Peyer's patch (tissue), 4 donors: Measurements from ENCODE around the gene PLEKHH1.
"Not testable (repeated sequence)": the region's sequence is repeated elsewhere in the genome, so short reads cannot be mapped to it uniquely, and the experiment has no call there.

Source experiments
- POLR2A ChIP-seq, 2 donors: fragments of 450-650 bp; IDR thresholded peaks; one replicate each; pipeline ENCODE4 v1.5.1; 2017; ENCODE audit warnings: antibody characterized with exemption in 2 of 2, mild to moderate bottlenecking in 2 of 2, moderate library complexity in 2 of 2
- TF ChIP-seq, protein P1 (sequence below), 6 experiments: fragments of 450-650 bp in 4 of 6; fragments of 200-600 bp in 2 of 6; sonication (generic) in 1 of 6; IDR thresholded peaks; one replicate each; pipeline ENCODE4 v1.5.1; 2017 to 2019; ENCODE audit warnings: antibody characterized with exemption in 6 of 6, mild to moderate bottlenecking in 3 of 6, moderate library complexity in 1 of 6

DNA sequence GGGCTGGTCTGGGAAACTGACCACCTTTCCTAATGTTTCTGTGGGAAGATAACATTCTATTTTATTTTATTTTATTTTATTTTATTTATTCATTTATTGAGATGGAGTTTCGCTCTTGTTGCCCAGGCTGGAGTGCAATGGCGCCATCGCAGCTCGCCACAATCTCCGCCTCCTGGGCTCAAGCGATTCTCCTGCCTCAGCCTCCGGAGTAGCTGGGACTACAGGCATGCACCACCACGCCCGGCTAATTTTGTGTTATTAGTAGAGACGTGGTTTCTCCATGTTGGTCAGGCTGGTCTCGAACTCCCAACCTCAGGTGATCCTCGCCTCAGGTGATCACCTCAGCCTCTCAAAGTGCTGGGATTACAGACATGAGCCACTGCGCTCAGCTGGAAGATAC is 9.5 kb downstream of the PLEKHH1 start:
- TF ChIP-seq, protein P1, sequence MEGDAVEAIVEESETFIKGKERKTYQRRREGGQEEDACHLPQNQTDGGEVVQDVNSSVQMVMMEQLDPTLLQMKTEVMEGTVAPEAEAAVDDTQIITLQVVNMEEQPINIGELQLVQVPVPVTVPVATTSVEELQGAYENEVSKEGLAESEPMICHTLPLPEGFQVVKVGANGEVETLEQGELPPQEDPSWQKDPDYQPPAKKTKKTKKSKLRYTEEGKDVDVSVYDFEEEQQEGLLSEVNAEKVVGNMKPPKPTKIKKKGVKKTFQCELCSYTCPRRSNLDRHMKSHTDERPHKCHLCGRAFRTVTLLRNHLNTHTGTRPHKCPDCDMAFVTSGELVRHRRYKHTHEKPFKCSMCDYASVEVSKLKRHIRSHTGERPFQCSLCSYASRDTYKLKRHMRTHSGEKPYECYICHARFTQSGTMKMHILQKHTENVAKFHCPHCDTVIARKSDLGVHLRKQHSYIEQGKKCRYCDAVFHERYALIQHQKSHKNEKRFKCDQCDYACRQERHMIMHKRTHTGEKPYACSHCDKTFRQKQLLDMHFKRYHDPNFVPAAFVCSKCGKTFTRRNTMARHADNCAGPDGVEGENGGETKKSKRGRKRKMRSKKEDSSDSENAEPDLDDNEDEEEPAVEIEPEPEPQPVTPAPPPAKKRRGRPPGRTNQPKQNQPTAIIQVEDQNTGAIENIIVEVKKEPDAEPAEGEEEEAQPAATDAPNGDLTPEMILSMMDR (IDR thresholded peaks at IDR 0.05), result not testable (repeated sequence)
- TF ChIP-seq POLR2A (IDR thresholded peaks at IDR 0.05), result not testable (repeated sequence)
